HCT116 (cell line): ENCODE data around the gene CENPK.

Source experiments
- POLR2A ChIP-seq: IDR thresholded peaks from 2 replicates; pipeline ENCODE4 v1.7.0; 2011; ENCODE audit warnings: borderline replicate concordance; ENCODE audit not compliant: insufficient read depth, insufficient read length; ENCODE audit errors: extremely low read depth
- RAD21 ChIP-seq: IDR thresholded peaks from 2 replicates; pipeline ENCODE4 v1.6.1; 2012; ENCODE audit warnings: low read depth, mild to moderate bottlenecking
- YY1 ChIP-seq: IDR thresholded peaks from 2 replicates; pipeline ENCODE4 v1.6.1; 2011; ENCODE audit warnings: low read length, low read depth, moderate library complexity, mild to moderate bottlenecking; ENCODE audit not compliant: insufficient replicate concordance; ENCODE audit errors: extremely low read depth
- ZBTB33 ChIP-seq: IDR thresholded peaks from 2 replicates; pipeline ENCODE4 v1.6.1; 2011; ENCODE audit warnings: mild to moderate bottlenecking, low read length, moderate library complexity; ENCODE audit not compliant: insufficient replicate concordance; ENCODE audit errors: extremely low read depth
- ZFX ChIP-seq: fragments of 450-650 bp; IDR thresholded peaks from 2 replicates; pipeline ENCODE4 v1.6.1; 2017
- TF ChIP-seq, protein P1 (sequence below), 3 experiments: fragments of 200-600 bp in 1 of 3; sonication (generic) in 1 of 3; IDR thresholded peaks in 2 of 3; conservative IDR thresholded peaks in 1 of 3; 2 replicates each; pipeline ENCODE4 v1.5.1; 2012 to 2017; ENCODE audit warnings: low read depth in 2 of 3, low read length in 2 of 3, antibody characterized with exemption in 1 of 3, borderline replicate concordance in 1 of 3, control low read depth in 1 of 3, mild to moderate bottlenecking in 1 of 3, mixed read lengths in 1 of 3, mixed run types in 1 of 3, moderate library complexity in 1 of 3; ENCODE audit not compliant: insufficient read depth in 1 of 3
- TF ChIP-seq, protein P2 (sequence below): IDR thresholded peaks from 2 replicates; pipeline ENCODE4 v1.6.1; 2012

DNA sequence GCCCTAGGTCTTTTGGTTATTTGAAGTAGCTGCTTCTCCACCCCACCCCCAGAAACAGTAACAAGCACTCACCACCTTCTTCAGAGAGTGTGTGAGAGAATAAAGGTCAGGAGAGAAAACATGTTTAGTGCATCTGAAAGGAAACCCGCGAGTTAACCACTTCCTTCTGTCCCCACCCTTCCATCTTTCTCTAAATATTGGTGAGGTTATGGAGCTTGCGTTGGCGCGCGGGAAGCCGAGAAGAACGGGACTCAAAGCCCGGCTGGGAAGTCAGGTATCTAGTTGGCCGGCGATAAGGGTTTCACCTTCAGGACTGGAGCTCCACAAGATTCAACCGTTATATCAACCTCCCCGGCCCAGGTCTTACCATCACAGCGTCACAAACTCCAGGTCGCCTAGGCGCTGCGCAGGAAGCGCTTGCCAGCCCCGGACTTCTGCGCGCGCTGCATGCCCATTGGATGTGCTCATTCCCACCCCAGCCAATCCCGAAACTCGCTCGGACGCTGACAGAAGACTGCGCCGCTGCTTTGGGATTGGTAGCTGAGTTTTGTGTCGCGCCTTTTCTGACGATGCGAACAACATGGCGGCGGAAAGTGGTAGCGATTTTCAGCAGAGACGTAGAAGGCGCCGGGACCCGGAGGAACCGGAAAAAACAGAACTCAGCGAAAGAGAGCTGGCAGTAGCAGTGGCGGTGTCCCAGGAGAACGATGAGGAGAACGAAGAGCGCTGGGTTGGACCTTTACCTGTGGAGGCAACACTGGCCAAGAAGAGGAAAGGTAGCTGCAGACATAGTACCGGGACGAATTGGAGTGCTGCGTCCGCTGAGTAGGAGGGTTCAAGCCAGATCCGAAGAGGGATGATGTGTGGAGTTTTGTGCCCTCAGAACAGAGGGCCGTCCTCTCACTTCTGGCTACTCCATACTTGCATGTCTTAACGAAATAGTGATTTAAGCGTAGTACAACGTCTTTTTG is at the start of gene CENPK, which contains the start of gene PPWD1:
- TF ChIP-seq YY1 (peak; percentile 98), POLR2A (peak; percentile 72), ZFX (no peak), RAD21 (no peak), ZBTB33 (no peak)
- TF ChIP-seq, protein P1, sequence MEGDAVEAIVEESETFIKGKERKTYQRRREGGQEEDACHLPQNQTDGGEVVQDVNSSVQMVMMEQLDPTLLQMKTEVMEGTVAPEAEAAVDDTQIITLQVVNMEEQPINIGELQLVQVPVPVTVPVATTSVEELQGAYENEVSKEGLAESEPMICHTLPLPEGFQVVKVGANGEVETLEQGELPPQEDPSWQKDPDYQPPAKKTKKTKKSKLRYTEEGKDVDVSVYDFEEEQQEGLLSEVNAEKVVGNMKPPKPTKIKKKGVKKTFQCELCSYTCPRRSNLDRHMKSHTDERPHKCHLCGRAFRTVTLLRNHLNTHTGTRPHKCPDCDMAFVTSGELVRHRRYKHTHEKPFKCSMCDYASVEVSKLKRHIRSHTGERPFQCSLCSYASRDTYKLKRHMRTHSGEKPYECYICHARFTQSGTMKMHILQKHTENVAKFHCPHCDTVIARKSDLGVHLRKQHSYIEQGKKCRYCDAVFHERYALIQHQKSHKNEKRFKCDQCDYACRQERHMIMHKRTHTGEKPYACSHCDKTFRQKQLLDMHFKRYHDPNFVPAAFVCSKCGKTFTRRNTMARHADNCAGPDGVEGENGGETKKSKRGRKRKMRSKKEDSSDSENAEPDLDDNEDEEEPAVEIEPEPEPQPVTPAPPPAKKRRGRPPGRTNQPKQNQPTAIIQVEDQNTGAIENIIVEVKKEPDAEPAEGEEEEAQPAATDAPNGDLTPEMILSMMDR (IDR thresholded peaks at IDR 0.05 in 2 of 3, conservative IDR thresholded peaks at IDR 0.05 in 1 of 3; ENCODE audit: borderline replicate concordance in 1 of 3, insufficient read depth in 1 of 3, low read depth in 2 of 3, low read length in 2 of 3), result no peak
- TF ChIP-seq, protein P2, sequence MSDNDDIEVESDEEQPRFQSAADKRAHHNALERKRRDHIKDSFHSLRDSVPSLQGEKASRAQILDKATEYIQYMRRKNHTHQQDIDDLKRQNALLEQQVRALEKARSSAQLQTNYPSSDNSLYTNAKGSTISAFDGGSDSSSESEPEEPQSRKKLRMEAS, result peak; percentile 35; the same call in 1 of the 2 replicates
